Fibroblast of pulmonary artery (primary cell): ENCODE results near the gene MCFD2.

Source experiments
- DNase-seq: peaks from one replicate; pipeline ENCODE4 v3.0.0-alpha.2; 2010; ENCODE audit warnings: low read depth
- H3K4me3 ChIP-seq: replicated peaks from 2 replicates; pipeline ENCODE4 v1.5.1; 2011; ENCODE audit warnings: low read depth, mild to moderate bottlenecking, control low read depth, low read length, moderate library complexity
- TF ChIP-seq, protein P1 (sequence below): IDR thresholded peaks from 2 replicates; pipeline ENCODE4 v1.5.1; 2011; ENCODE audit warnings: mild to moderate bottlenecking, control low read depth, low read length, inconsistent platforms; ENCODE audit errors: missing control alignments

MCFD2 gene

DNA sequence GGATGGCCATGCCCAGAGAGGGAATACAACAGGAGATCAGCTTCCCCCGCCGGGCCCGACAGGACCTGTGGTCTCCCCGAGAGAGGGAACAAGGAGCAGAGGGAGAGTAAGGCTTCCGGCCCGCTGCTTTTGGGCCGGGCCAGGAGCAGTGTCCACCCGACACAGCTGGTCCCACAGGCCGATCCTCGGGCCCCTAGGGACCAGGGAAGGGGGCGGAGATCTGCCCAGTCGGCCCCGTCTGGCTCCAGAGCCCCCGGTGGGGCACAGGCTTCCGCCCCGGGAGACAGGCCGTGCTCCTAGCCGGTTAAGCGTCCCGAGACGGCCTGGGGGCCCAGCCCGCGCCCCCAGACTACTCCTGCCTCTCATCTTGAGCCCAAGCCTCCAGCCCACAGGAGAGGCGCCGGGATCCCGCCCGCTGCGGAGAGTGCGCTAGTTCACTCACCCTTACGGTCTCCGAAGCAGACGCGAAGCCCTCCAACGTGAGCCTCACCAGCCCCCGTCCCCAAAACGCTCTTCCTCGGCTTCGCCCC, at the start of gene MCFD2:
MCFD2 (minus strand) TSS at position 526 of the 530 bp plus-strand sequence. CDS start 6,635 bp downstream, outside the sequence.
- TF ChIP-seq, protein P1, sequence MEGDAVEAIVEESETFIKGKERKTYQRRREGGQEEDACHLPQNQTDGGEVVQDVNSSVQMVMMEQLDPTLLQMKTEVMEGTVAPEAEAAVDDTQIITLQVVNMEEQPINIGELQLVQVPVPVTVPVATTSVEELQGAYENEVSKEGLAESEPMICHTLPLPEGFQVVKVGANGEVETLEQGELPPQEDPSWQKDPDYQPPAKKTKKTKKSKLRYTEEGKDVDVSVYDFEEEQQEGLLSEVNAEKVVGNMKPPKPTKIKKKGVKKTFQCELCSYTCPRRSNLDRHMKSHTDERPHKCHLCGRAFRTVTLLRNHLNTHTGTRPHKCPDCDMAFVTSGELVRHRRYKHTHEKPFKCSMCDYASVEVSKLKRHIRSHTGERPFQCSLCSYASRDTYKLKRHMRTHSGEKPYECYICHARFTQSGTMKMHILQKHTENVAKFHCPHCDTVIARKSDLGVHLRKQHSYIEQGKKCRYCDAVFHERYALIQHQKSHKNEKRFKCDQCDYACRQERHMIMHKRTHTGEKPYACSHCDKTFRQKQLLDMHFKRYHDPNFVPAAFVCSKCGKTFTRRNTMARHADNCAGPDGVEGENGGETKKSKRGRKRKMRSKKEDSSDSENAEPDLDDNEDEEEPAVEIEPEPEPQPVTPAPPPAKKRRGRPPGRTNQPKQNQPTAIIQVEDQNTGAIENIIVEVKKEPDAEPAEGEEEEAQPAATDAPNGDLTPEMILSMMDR, result no peak
- DNase-seq, result peak; percentile 32
- H3K4me3 ChIP-seq, result peak within 1 kb of the TSS; percentile 94

DNA sequence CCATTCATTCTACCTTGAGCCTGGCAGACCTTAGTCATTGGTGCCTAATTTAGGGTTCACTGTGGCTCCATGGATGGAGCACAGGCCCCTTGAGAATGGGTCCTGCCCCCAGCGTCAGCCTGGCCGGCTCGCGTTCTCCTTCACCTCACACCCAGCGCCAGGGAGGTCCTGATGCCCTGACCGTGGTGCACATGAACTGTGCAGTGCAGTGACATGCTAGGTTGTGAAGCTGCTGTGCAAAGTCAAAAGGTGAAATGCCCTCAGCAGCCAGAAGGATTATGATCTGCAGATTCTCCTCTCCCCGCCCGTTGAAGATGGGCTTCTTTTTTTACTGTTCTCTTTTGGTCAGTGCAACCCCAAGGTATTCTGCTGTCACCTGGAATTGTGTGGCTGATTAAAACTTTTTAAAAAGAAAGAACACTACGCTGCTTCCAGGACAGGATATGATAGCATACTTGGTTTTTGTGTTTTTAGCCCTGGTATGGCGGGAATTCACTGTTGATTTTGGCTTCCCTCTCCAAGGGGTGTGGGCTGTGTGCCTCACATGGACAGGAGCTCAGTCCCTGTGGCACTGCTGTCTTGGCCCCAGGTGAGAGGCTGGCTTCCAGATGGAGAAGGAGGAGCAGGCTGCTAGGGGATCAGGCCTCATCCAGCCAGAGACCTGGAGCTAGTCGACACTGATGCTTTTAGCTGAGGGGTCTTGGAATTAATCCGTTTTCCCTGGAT, 49.4 kb upstream of the MCFD2 start:
- no peak overlapping the region for H3K4me3 ChIP-seq

DNA sequence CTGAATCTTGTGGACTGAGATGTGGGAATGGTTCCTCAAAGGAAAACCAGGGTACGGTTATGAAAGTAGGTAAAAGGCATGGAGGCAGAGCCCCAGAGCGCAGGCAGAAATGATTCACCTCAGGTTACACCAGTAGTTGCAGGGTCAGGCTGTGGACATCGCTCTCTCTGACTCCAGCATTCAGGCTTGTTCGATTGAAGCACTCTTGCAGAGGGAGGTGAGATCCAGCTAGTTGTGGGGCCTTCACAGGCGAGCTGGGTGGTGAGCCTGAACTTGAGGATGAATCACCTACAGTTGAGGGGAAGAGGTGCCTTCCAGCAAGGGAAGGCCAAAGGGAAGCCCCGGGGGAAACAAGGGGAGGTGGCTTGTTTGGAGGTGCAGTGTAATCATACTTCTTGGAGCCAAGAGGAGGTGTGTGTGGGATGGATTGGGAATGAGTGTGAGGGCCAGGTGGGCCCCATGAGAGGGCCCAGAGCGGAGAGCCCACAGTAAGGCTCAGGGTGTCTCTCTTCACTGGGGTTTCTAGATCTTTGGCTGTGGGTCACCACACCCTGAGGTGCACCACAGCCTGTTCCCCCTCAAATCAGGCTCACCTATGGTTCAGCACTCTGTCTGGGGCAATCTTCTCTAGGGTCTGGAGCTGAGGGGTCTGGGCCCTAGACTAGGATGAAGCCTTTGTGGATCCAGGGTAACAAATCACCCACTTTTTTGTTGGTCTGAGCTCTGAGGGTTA, 48.5 kb upstream of the MCFD2 start:
- TF ChIP-seq, protein P1, result no peak
- no peak overlapping the region for H3K4me3 ChIP-seq
- no peak for DNase-seq

More for the DNA sequence above, 49.4 kb upstream of the MCFD2 start:
- TF ChIP-seq, protein P1, result no peak
- DNase-seq, result peak; percentile 55

DNA sequence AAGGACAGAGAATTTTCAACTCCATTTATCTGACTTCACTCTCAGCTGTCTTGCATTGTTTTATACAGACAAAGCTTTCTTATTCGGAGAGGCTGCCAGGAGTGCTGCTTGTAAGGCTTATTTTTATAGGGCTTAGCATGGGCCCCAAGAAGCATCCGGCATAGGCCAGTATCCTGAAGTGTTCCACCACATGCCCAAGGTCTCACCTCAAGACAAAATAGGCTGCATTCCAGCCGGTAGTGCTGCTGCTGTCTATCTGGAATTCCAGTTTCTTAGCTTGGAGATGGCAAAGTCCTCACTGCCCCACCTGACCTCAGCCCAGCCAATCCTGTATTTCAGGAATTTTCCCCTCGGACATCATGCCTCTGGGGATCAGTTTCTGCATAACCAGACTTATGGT, 47.6 kb upstream of the MCFD2 start:
- DNase-seq, result no peak
- no peak overlapping the region for H3K4me3 ChIP-seq
- TF ChIP-seq, protein P1, result no peak

DNA sequence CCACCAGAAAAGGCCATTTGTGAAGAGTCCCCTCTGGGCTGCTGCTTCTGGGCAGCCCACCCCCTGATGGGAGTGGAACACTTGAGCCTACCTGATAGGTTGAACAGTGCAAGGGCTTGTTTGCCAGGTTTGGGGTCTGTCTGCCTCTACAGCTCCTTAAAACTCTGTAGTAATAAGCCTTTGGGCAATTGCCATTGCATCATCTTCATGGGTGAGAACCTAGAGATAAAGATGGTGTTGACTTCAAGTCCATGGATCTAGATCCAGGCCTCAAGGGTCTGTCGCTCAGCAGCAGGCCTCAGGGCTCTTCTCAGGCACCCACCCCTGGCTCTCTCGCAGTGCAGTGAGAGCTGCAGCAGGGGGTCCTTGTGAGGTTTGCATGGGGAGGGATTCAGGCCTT, 47.1 kb upstream of the MCFD2 start:
- DNase-seq, result no peak
- TF ChIP-seq, protein P1, result no peak
- no peak overlapping the region for H3K4me3 ChIP-seq

DNA sequence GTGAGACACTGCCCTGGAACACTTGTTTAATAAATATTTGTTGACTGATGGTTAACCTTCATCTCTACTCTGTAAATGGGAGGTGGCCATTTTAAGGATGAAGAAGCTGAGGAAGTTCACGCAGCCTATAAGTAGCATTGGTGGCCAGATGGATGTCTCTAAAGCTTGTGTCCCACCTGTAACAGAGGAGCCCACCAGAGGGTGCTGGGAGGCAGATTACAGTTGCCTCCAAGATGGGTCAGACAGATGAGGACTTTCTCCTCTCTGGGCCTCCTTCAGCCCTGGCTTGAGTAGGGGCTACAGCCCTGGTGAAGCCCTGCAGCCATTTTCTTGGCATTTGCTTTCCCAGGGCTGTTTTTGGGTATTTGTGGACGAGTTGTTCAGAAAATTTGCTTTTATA, 45.0 kb upstream of the MCFD2 start:
- TF ChIP-seq, protein P1, result no peak
- DNase-seq, result no peak
- no peak overlapping the region for H3K4me3 ChIP-seq
